Spleen (tissue), 11 donors: ENCODE data around the gene SPA17. TPM values are rescaled to one million over a fixed set of nuclear protein-coding genes. Genes with fewer than 3 reads are reported as not detected.

ENCODE experiments used
- DNase-seq: peaks from one replicate; pipeline ENCODE4 v3.0.0-alpha.2; 2020
- H3K27ac ChIP-seq, 8 donors: fragments of 200-600 bp; sonication (generic) in 7 of 8; 1 replicate in 4 of 8; 2 replicates in 4 of 8; pipeline versions ENCODE4 v1.5.0 to v1.8.0; 2016 to 2021; ENCODE audit warnings: inconsistent platforms in 4 of 8, mild to moderate bottlenecking in 4 of 8, moderate library complexity in 1 of 8
- H3K27me3 ChIP-seq, 7 donors: fragments of 200-600 bp; sonication (generic) in 6 of 7; replicated peaks in 1 of 7; 1 replicate in 4 of 7; 2 replicates in 3 of 7; pipeline versions ENCODE4 v1.5.0 to v1.8.0; 2016 to 2021; ENCODE audit warnings: inconsistent platforms in 3 of 7, mild to moderate bottlenecking in 1 of 7
- H3K36me3 ChIP-seq, 6 donors: fragments of 200-600 bp; sonication (generic) in 5 of 6; 1 replicate in 4 of 6; 2 replicates in 2 of 6; pipeline versions ENCODE4 v1.5.0 to v1.8.0; 2016 to 2021; ENCODE audit warnings: inconsistent platforms in 2 of 6
- H3K4me1 ChIP-seq, 6 donors: fragments of 200-600 bp; sonication (generic) in 5 of 6; 1 replicate in 3 of 6; 2 replicates in 3 of 6; pipeline versions ENCODE4 v1.5.0 to v1.8.0; 2016 to 2021; ENCODE audit warnings: inconsistent platforms in 3 of 6
- H3K4me3 ChIP-seq, 8 donors: fragments of 200-600 bp; sonication (generic) in 7 of 8; 1 replicate in 4 of 8; 2 replicates in 4 of 8; pipeline versions ENCODE4 v1.5.0 to v1.8.0; 2016 to 2021; ENCODE audit warnings: inconsistent platforms in 4 of 8, mild to moderate bottlenecking in 4 of 8, moderate library complexity in 2 of 8
- H3K9me3 ChIP-seq, 8 donors: fragments of 200-600 bp; sonication (generic) in 7 of 8; 1 replicate in 4 of 8; 2 replicates in 4 of 8; pipeline versions ENCODE4 v1.5.0 to v1.8.0; 2016 to 2021; ENCODE audit warnings: inconsistent platforms in 4 of 8
- CTCF ChIP-seq, 11 experiments: fragments of 200-600 bp in 7 of 11; fragments of 450-650 bp in 4 of 11; sonication (generic) in 4 of 11; IDR thresholded peaks in 8 of 11; conservative IDR thresholded peaks in 3 of 11; 1 replicate in 7 of 11; 2 replicates in 4 of 11; pipeline versions ENCODE4 v1.4.0 to v1.8.0; 2016 to 2021; ENCODE audit warnings: antibody characterized with exemption in 11 of 11, inconsistent platforms in 4 of 11, mild to moderate bottlenecking in 1 of 11
- POLR2A ChIP-seq, 3 donors: fragments of 450-650 bp; IDR thresholded peaks; one replicate each; pipeline ENCODE4 v1.5.1; 2017; ENCODE audit warnings: antibody characterized with exemption in 3 of 3, mild to moderate bottlenecking in 1 of 3
- POLR2AphosphoS5 ChIP-seq, 3 donors: sonication (generic); formaldehyde crosslinking; IDR thresholded peaks; one replicate each; pipeline ENCODE4 v1.5.1; 2017; ENCODE audit warnings: antibody characterized with exemption in 3 of 3
- WGBS, 5 donors: extraction: QIAGEN DNeasy Blood & Tissue Kit in 3 of 5; methylation state at CpG; one replicate each; pipeline versions ENCODE4 v1.1.5 to v1.1.7; 2013 to 2018; 5-methylcytosine and 5-hydroxymethylcytosine counted together
- intact Hi-C: fragments of 100-400 bp; cut with DNase I; formaldehyde crosslinking; loops from one replicate; pipeline ENCODE4 v1.15.0; 2023; ENCODE audit warnings: low total_unique reads
- polyA plus RNA-seq, 3 donors: library from polyadenylated mRNA; stranded (reverse); fragments of 200-250 nt; gene quantifications; one replicate each; pipeline ENCODE4 v1.2.1, GENCODE V29; 2013
- total RNA-seq, 7 donors: library from RNA; depleted of rRNA in 3 of 7; stranded (reverse); fragments of >200 nt in 3 of 7; fragmentation: NEBNext Ultra II Directional in 4 of 7; extraction: Animal tissue kit (Norgen Biotek cat#: 25700) in 4 of 7; gene quantifications; one replicate each; pipeline versions ENCODE4 v1.1.0 to v1.2.1, GENCODE V29; 2016 to 2021
- donor health status: healthy with polysubstance abuse.
- donor health status: DM: no; HTN: no; CAD: no; lungs with moderate emphysema.
- donor health status: DM: no; HTN: no; CAD: no.
- donor health status: Bipolar disorder and iron deficiency.
- donor health status: healthy.
- donor health status: DM: no; HTN: no; CAD: no.
- donor health status: DM: yes; HTN: yes; CAD: no.

The SPA17 gene
- total and polyA plus RNA-seq, 10 donors: 0.34 to 4.8 (median 1.9) TPM

DNA sequence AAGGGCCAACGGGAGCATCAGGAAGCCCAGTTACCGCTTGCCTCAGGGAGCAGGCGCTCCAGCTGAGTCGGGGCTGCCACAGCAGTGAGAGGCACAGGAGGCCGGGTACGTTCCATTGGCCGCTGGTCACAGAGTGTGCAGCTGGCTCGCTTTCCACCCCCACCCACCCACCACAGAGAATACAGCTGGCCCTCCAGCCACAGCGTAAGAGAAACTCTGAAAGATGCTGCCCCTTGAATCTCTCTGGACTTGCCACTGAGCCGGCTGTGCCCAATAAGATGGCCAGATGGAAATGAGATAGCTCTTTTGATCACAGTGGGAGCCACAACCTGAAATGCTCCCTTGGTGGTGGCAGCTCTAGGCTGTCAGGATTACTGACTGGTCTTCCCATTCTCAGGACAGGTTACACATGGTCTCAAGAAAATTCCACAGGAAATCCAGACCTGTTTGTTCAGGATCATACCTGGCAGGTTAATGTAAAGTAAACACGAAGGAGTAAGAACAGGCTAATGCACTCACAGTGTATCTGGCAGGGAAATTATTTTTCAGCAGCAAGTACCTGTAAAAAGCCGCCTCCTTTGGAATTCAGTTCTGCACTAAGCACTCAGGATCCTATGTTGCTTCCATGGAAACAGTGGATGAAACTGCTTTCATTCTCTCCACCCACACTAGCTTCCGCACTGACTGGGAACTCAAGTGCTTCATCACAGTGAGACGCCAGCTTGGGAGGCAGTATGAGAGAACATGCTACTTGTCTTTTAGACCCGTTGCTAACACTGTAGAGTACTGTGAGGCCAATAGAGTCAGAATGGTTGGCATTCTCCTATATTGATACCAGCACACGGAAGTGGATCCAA, 16.7 kb upstream of the SPA17 start:
- Histone ChIP-seq H3K4me3 (no peak overlapping the region), H3K36me3 (peaks cover 0 to 49% (median 0%) of the 10 kb centered on the region in 6 donors), H3K4me1 (no peaks in the 10 kb centered on the region), H3K9me3 (no peaks in the 10 kb centered on the region), H3K27ac (no peak overlapping the region), H3K27me3 (no peaks in the 10 kb centered on the region)
- WGBS, 5 donors: 82 to 90% (median 89%) methylated on average over 16 of the region's 16 CpGs
- TF ChIP-seq POLR2AphosphoS5 (IDR thresholded peaks at IDR 0.05) (no peak), CTCF (IDR thresholded peaks at IDR 0.05 in 8 of 11, conservative IDR thresholded peaks at IDR 0.05 in 3 of 11) (no peak), POLR2A (IDR thresholded peaks at IDR 0.05) (no peak)
- DNase-seq: no peak
- intact Hi-C loops: no loop called here

DNA sequence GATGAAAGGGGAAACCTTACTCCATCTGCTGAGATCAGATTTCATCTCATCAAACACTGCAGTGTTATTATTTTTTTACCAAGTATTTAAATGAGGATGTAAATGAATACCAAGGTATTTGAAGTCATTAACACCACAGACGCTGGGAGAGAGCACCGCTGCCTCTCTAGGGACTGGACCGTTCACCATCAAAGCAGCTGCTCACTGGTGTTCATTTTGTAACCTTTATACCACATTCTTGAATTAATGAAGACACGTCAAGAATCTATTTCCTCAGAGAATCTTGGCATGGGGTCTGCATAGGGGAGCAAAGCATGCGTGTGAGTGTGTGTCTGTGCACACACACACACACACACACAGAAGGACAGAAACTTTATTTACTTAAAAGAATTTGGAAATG, 15.8 kb upstream of the SPA17 start:
- Histone ChIP-seq H3K4me1 (no peaks in the 10 kb centered on the region), H3K4me3 (no peak overlapping the region), H3K9me3 (no peaks in the 10 kb centered on the region), H3K27ac (no peak overlapping the region), H3K36me3 (peaks cover 0 to 42% (median 0%) of the 10 kb centered on the region in 6 donors), H3K27me3 (no peaks in the 10 kb centered on the region)
- TF ChIP-seq CTCF (IDR thresholded peaks at IDR 0.05 in 8 of 11, conservative IDR thresholded peaks at IDR 0.05 in 3 of 11) (no peak), POLR2AphosphoS5 (IDR thresholded peaks at IDR 0.05) (no peak), POLR2A (IDR thresholded peaks at IDR 0.05) (no peak)
- WGBS, 5 donors: 80 to 91% (median 87%) methylated on average over 5 of the region's 5 CpGs
- DNase-seq: no peak
- intact Hi-C loops: no loop called here

DNA sequence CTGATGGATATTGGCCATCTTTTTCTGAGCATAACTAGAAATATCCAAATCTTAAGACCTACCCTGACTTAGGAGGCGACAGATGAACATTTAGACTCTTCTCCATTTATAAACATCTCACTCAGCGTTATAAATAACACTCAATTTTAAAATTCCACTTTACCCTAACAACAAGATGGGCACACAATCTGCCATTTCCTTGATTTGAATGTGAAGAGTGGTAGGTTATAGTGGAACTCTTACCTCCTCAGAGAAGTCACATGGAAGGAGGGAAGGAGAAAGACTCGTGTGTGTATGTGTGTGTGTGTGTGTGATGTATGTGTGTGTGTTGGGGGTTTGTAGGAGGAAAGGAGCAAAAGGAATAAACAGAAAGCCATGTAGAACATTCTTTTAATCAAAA, 15.2 kb upstream of the SPA17 start:
- Histone ChIP-seq H3K9me3 (no peaks in the 10 kb centered on the region), H3K36me3 (peaks cover 0 to 36% (median 0%) of the 10 kb centered on the region in 6 donors), H3K27ac (no peak overlapping the region), H3K4me1 (no peaks in the 10 kb centered on the region), H3K4me3 (no peak overlapping the region), H3K27me3 (no peaks in the 10 kb centered on the region)
- intact Hi-C loops: no loop called here
- 84 to 92% (median 87%) methylated on average over 3 of the region's 3 CpGs for WGBS, 5 donors
- TF ChIP-seq CTCF (IDR thresholded peaks at IDR 0.05 in 8 of 11, conservative IDR thresholded peaks at IDR 0.05 in 3 of 11) (no peak), POLR2AphosphoS5 (IDR thresholded peaks at IDR 0.05) (no peak), POLR2A (IDR thresholded peaks at IDR 0.05) (no peak)
- DNase-seq: no peak

GRCh38 chr11:124658986-124659385, 14.7 kb upstream of the SPA17 start:
- TF ChIP-seq CTCF (IDR thresholded peaks at IDR 0.05 in 8 of 11, conservative IDR thresholded peaks at IDR 0.05 in 3 of 11) (no peak), POLR2A (IDR thresholded peaks at IDR 0.05) (no peak), POLR2AphosphoS5 (IDR thresholded peaks at IDR 0.05) (no peak)
- 82 to 98% (median 94%) methylated on average over 1 of the region's 1 CpG for WGBS, 5 donors

More at GRCh38 chr11:124658986-124659385, 14.7 kb upstream of the SPA17 start:
- no peak overlapping the region for H3K27ac ChIP-seq
- H3K36me3 ChIP-seq: peaks cover 0 to 32% (median 0%) of the 10 kb centered on the region in 6 donors
- no peaks in the 10 kb centered on the region for H3K27me3 ChIP-seq
- intact Hi-C loops: no loop called here
- H3K4me1 ChIP-seq: no peaks in the 10 kb centered on the region
- no peak overlapping the region for H3K4me3 ChIP-seq
- H3K9me3 ChIP-seq: no peaks in the 10 kb centered on the region
- DNase-seq: no peak
